B cell (primary cell): ENCODE measurements around the gene BPIFA1. TPM values are rescaled to one million over a fixed set of nuclear protein-coding genes. Genes with fewer than 3 reads are reported as not detected.

Experiments used
- ATAC-seq: fragments of 200-7000 bp; cut with Tn5 transposase; one replicate; pipeline ENCODE4 v1.10.0; 2021; ENCODE audit warnings: low read depth, mild to moderate bottlenecking, moderate number of reproducible peaks, moderate library complexity
- CTCF ChIA-PET: fragments of 350-600 bp; sonication (Branson Sonifier 250); formaldehyde crosslinking; loops from one replicate; lab custom pipeline; 2021; ENCODE audit warnings: antibody characterized with exemption, inconsistent platforms; lab: Charles Lee
- POLR2A ChIA-PET: fragments of 350-600 bp; sonication (Branson Sonifier 250); formaldehyde crosslinking; loops from one replicate; lab custom pipeline; 2021; ENCODE audit warnings: antibody characterized with exemption; lab: Charles Lee
- DNase-seq: peaks from one replicate; pipeline ENCODE4 v3.0.0; 2013
- H2AFZ ChIP-seq: 2 replicates; pipeline ENCODE4 v1.6.1; 2012; ENCODE audit warnings: mild to moderate bottlenecking, low read depth, low read length; ENCODE audit not compliant: insufficient read depth, poor library complexity, severe bottlenecking
- H3K27ac ChIP-seq, 2 donors: 1 replicate in 1 of 2; 2 replicates in 1 of 2; pipeline ENCODE4 v1.5.1; 2012 to 2013; ENCODE audit warnings: low read length in 2 of 2, mild to moderate bottlenecking in 2 of 2, moderate library complexity in 1 of 2
- H3K27me3 ChIP-seq, 4 experiments: fragments of 200-600 bp in 1 of 4; sonication (generic) in 1 of 4; replicated peaks in 1 of 4; 1 replicate in 2 of 4; 2 replicates in 2 of 4; pipeline versions ENCODE4 v1.6.1 to v1.7.0; 2013 to 2016; ENCODE audit warnings: low read length in 3 of 4, mild to moderate bottlenecking in 2 of 4, mixed read lengths in 1 of 4, moderate library complexity in 1 of 4; ENCODE audit not compliant: insufficient read depth in 4 of 4, control insufficient read depth in 3 of 4; ENCODE audit errors: control extremely low read depth in 1 of 4
- H3K36me3 ChIP-seq, 2 experiments: replicated peaks in 1 of 2; 1 replicate in 1 of 2; 2 replicates in 1 of 2; pipeline versions ENCODE4 v1.6.1 to v1.7.1; 2013; ENCODE audit warnings: low read length in 1 of 2; ENCODE audit not compliant: insufficient read depth in 2 of 2, control insufficient read depth in 1 of 2; ENCODE audit errors: control extremely low read depth in 1 of 2, extremely low read depth in 1 of 2
- H3K4me1 ChIP-seq, 2 donors: fragments of 200-600 bp in 1 of 2; sonication (generic) in 1 of 2; 1 replicate in 1 of 2; 2 replicates in 1 of 2; pipeline versions ENCODE4 v1.5.1 to v1.6.1; 2013 to 2017; ENCODE audit warnings: low read length in 2 of 2; ENCODE audit not compliant: control insufficient read depth in 2 of 2, insufficient read depth in 2 of 2
- H3K4me2 ChIP-seq: replicated peaks from 2 replicates; pipeline ENCODE3; 2012; ENCODE audit warnings: mild to moderate bottlenecking, low read depth, low read length; ENCODE audit not compliant: poor library complexity, severe bottlenecking
- H3K4me3 ChIP-seq, 5 experiments: fragments of 200-600 bp in 1 of 5; sonication (generic) in 1 of 5; 1 replicate in 3 of 5; 2 replicates in 2 of 5; pipeline versions ENCODE4 v1.5.1 to v1.7.0; 2011 to 2016; ENCODE audit warnings: low read length in 4 of 5, mild to moderate bottlenecking in 4 of 5, low read depth in 2 of 5, control low read depth in 1 of 5, moderate library complexity in 1 of 5; ENCODE audit not compliant: insufficient read depth in 1 of 5; ENCODE audit errors: control extremely low read depth in 1 of 5, extremely low read depth in 1 of 5
- H3K79me2 ChIP-seq: fragments of 200-600 bp; sonication (generic); one replicate; pipeline ENCODE4 v1.6.0; 2016; ENCODE audit warnings: low read length; ENCODE audit not compliant: control insufficient read depth, insufficient read depth
- H3K9ac ChIP-seq: fragments of 200-600 bp; sonication (generic); 2 replicates; pipeline ENCODE4 v1.6.1; 2017; ENCODE audit warnings: mild to moderate bottlenecking, low read length, moderate library complexity
- H3K9me3 ChIP-seq, 3 donors: one replicate each; pipeline versions ENCODE4 v1.6.1 to v1.7.1; 2013; ENCODE audit warnings: low read length in 2 of 3; ENCODE audit not compliant: control insufficient read depth in 2 of 3, insufficient read depth in 1 of 3; ENCODE audit errors: control extremely low read depth in 1 of 3
- H4K20me1 ChIP-seq: 2 replicates; pipeline ENCODE4 v1.6.0; 2012; ENCODE audit warnings: mild to moderate bottlenecking, low read length; ENCODE audit not compliant: insufficient read depth, control insufficient read depth, poor library complexity, severe bottlenecking
- H3K27ac Mint-ChIP-seq: one replicate; pipeline ENCODE4 v1.8.0; 2021; ENCODE audit warnings: mixed read lengths
- H3K27me3 Mint-ChIP-seq: one replicate; pipeline ENCODE4 v1.8.0; 2021; ENCODE audit warnings: mixed read lengths
- H3K4me1 Mint-ChIP-seq: one replicate; pipeline ENCODE4 v1.8.0; 2021; ENCODE audit warnings: mixed read lengths
- H3K4me3 Mint-ChIP-seq: one replicate; pipeline ENCODE4 v1.8.0; 2021; ENCODE audit warnings: mixed read lengths
- H3K9me3 Mint-ChIP-seq: one replicate; pipeline ENCODE4 v1.8.0; 2022; ENCODE audit warnings: mixed read lengths; ENCODE audit not compliant: insufficient read depth
- EZH2 ChIP-seq: IDR thresholded peaks from 2 replicates; pipeline ENCODE4 v1.6.1; 2012; ENCODE audit warnings: borderline replicate concordance, low read depth, mild to moderate bottlenecking, moderate library complexity, low read length; ENCODE audit not compliant: insufficient read depth, poor library complexity, severe bottlenecking
- WGBS: methylation state at CpG from one replicate; pipeline ENCODE4 v1.1.5; 2013; ENCODE audit warnings: missing lambda C conversion rate; ENCODE audit not compliant: insufficient coverage; 5-methylcytosine and 5-hydroxymethylcytosine counted together
- intact Hi-C: fragments of 100-400 bp; cut with micrococcal nuclease; formaldehyde crosslinking; loops from one replicate; pipeline ENCODE4 v1.10.0; 2022
- polyA plus RNA-seq: library from polyadenylated mRNA; depleted of rRNA; stranded (reverse); fragments of >200 nt; gene quantifications from 2 replicates; pipeline ENCODE4 v1.2.3, GENCODE V29; 2012
- total RNA-seq, 2 donors: library from RNA; stranded (reverse); fragments of 120-200 nt in 1 of 2; gene quantifications; 1 replicate in 1 of 2; 2 replicates in 1 of 2; pipeline versions ENCODE4 v1.2.3 to v1.2.4, GENCODE V29; 2013 to 2022
- TF ChIP-seq, protein P1 (sequence below): fragments of 200-600 bp; IDR thresholded peaks from one replicate; pipeline ENCODE4 v1.8.0; 2022; ENCODE audit warnings: antibody characterized with exemption, mild to moderate bottlenecking

Gene BPIFA1
- total and polyA plus RNA-seq, 2 donors (not counting 1 experiment from before 2014, with no cell fraction given), result not detected

DNA sequence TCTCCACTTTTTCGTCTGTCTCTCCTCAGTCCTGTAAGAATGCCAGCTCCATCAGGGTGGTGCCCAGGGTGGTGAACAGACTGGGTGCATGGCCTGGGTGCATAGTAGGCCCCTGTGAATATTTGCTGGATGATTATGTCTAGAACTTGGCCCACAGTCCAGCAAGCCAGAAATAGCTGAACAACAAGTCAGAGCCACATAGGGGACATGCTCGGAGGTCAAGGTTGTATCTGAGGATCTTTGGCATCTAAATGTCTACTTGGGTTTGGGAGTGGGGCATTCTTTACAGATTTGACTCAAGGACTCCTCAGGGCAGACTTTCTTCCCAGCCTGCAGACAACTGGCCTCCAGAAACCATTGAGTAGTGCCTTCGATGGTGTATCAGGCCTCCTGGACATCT lies 36.8 kb upstream of the BPIFA1 start:
- no peak overlapping the region for H2AFZ ChIP-seq
- 86% methylated on average over 1 of the region's 3 CpGs for WGBS
- ChIA-PET CTCF (interaction anchor here (1.8 kb wide), 1 partner anchor 8 kb away, joined by 5 read pairs; no protein-coding TSS in a partner anchor), POLR2A (no interaction called here)
- H3K9me3 ChIP-seq, result no peaks in the 10 kb centered on the region
- H3K36me3 ChIP-seq, result no peaks in the 10 kb centered on the region
- H3K4me2 ChIP-seq, result no peak overlapping the region
- intact Hi-C loops, result no loop called here
- H3K27me3 ChIP-seq, result peaks cover 0 to 8% (median 2%) of the 10 kb centered on the region in 4 experiments
- TF ChIP-seq EZH2, result no peak
- TF ChIP-seq, protein P1, sequence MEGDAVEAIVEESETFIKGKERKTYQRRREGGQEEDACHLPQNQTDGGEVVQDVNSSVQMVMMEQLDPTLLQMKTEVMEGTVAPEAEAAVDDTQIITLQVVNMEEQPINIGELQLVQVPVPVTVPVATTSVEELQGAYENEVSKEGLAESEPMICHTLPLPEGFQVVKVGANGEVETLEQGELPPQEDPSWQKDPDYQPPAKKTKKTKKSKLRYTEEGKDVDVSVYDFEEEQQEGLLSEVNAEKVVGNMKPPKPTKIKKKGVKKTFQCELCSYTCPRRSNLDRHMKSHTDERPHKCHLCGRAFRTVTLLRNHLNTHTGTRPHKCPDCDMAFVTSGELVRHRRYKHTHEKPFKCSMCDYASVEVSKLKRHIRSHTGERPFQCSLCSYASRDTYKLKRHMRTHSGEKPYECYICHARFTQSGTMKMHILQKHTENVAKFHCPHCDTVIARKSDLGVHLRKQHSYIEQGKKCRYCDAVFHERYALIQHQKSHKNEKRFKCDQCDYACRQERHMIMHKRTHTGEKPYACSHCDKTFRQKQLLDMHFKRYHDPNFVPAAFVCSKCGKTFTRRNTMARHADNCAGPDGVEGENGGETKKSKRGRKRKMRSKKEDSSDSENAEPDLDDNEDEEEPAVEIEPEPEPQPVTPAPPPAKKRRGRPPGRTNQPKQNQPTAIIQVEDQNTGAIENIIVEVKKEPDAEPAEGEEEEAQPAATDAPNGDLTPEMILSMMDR, result no peak
- no peaks in the 10 kb centered on the region for H3K4me1 ChIP-seq
- H4K20me1 ChIP-seq, result no peaks in the 10 kb centered on the region
- ATAC-seq (no peak), DNase-seq (no peak)
- H3K27me3 Mint-ChIP-seq, result peaks cover 28% of the 10 kb centered on the region
- no peak overlapping the region for H3K4me3 ChIP-seq
- no peaks in the 10 kb centered on the region for H3K4me1 Mint-ChIP-seq
- no peak overlapping the region for H3K9ac ChIP-seq
- no peak overlapping the region for H3K27ac Mint-ChIP-seq
- H3K27ac ChIP-seq, result no peak overlapping the region
- H3K79me2 ChIP-seq, result no peaks in the 10 kb centered on the region
- H3K4me3 Mint-ChIP-seq, result no peak overlapping the region
- H3K9me3 Mint-ChIP-seq, result no peaks in the 10 kb centered on the region

DNA sequence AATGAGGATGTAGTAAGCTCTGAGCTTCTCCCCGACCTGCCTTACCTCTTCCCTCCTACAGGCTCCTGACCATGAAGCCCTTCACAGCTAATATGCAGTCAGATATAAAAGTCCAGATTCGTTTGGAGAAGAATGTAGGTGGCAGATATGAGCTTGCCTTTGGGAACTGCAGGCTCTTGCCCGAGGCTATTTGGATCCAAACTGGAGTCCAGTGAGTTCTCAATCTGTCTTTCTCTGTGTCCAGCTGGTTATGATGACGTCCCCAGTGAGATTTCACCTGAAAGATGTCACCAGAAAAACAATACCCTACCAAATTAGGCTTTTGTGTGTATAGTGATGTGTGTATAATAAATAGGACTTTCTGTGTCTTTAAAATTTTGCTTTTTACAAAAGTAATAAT lies 33.3 kb upstream of the BPIFA1 start:
- no peak for ATAC-seq
- H3K4me2 ChIP-seq, result no peak overlapping the region
- H3K36me3 ChIP-seq, result no peaks in the 10 kb centered on the region
- peaks cover 0 to 12% (median 2%) of the 10 kb centered on the region in 4 experiments for H3K27me3 ChIP-seq
- H4K20me1 ChIP-seq, result no peaks in the 10 kb centered on the region
- intact Hi-C loops, result no loop called here
- Mint-ChIP-seq H3K27me3 (peaks cover 37% of the 10 kb centered on the region), H3K9me3 (no peaks in the 10 kb centered on the region), H3K27ac (no peak overlapping the region), H3K4me3 (no peak overlapping the region), H3K4me1 (no peaks in the 10 kb centered on the region)
- 67% methylated on average over 1 of the region's 4 CpGs for WGBS
- H3K4me1 ChIP-seq, result no peaks in the 10 kb centered on the region
- no peak for DNase-seq
- POLR2A ChIA-PET, result no interaction called here
- H2AFZ ChIP-seq, result no peak overlapping the region
- no peak overlapping the region for H3K9ac ChIP-seq
- no peak for TF ChIP-seq EZH2
- H3K4me3 ChIP-seq, result no peak overlapping the region
- no peaks in the 10 kb centered on the region for H3K79me2 ChIP-seq
- no peak overlapping the region for H3K27ac ChIP-seq
- H3K9me3 ChIP-seq, result no peaks in the 10 kb centered on the region
- CTCF ChIA-PET, result interaction anchor here (0.7 kb wide), 1 partner anchor 300 kb away, joined by 3 read pairs; no protein-coding TSS in a partner anchor
